Aorta (tissue), 5 donors: Measurements from ENCODE around the gene PRKCE. TPM values are rescaled to one million over a fixed set of nuclear protein-coding genes. Genes with fewer than 3 reads are reported as not detected.
A peak's percentile ranks its signal among the peaks of the same experiment; 100 is the strongest.

Experiments used
- ATAC-seq: fragments of 200-7000 bp; cut with Tn5 transposase; one replicate; pipeline ENCODE4 v1.9.1; 2022; ENCODE audit warnings: moderate library complexity; ENCODE audit not compliant: low FRiP score
- DNase-seq, 2 donors: peaks; one replicate each; pipeline ENCODE4 v3.0.0-alpha.2; 2020
- H3K27ac ChIP-seq, 2 donors: one replicate each; pipeline ENCODE4 v1.5.1; 2013; ENCODE audit warnings: low read length in 2 of 2, mild to moderate bottlenecking in 2 of 2, moderate library complexity in 2 of 2, control low read depth in 1 of 2, inconsistent platforms in 1 of 2, low read depth in 1 of 2
- H3K27me3 ChIP-seq, 2 donors: one replicate each; pipeline ENCODE4 v1.6.1; 2013; ENCODE audit warnings: control low read depth in 1 of 2, low read length in 1 of 2, mild to moderate bottlenecking in 1 of 2, moderate library complexity in 1 of 2; ENCODE audit not compliant: insufficient read depth in 2 of 2, control insufficient read depth in 1 of 2
- H3K36me3 ChIP-seq, 2 donors: one replicate each; pipeline ENCODE4 v1.6.1; 2013; ENCODE audit warnings: control low read depth in 1 of 2, low read length in 1 of 2, mild to moderate bottlenecking in 1 of 2; ENCODE audit not compliant: insufficient read depth in 2 of 2, control insufficient read depth in 1 of 2
- H3K4me1 ChIP-seq, 2 donors: one replicate each; pipeline ENCODE4 v1.6.1; 2013; ENCODE audit warnings: low read length in 2 of 2, control low read depth in 1 of 2, mild to moderate bottlenecking in 1 of 2, moderate library complexity in 1 of 2; ENCODE audit not compliant: insufficient read depth in 2 of 2, control insufficient read depth in 1 of 2
- H3K4me3 ChIP-seq, 2 donors: one replicate each; pipeline ENCODE4 v1.5.1; 2013; ENCODE audit warnings: low read length in 2 of 2, control low read depth in 1 of 2, mild to moderate bottlenecking in 1 of 2
- H3K9me3 ChIP-seq: one replicate; pipeline ENCODE4 v1.6.1; 2013; ENCODE audit warnings: mild to moderate bottlenecking, low read length; ENCODE audit not compliant: control insufficient read depth
- WGBS, 2 donors: extraction: QIAGEN DNeasy Blood & Tissue Kit; methylation state at CpG; one replicate each; pipeline ENCODE4 v1.1.7; 2013; 5-methylcytosine and 5-hydroxymethylcytosine counted together
- intact Hi-C, 2 donors: fragments of 100-400 bp; cut with DNase I; formaldehyde crosslinking; loops; one replicate each; pipeline versions ENCODE4 v1.14.2 to v1.15.0; 2022
- polyA plus RNA-seq, 2 donors: library from polyadenylated mRNA; stranded (reverse); fragments of 200-250 nt; gene quantifications; one replicate each; pipeline ENCODE4 v1.2.3, GENCODE V29; 2013
- total RNA-seq, 2 donors: library from RNA; stranded (reverse); fragmentation: NEBNext Ultra II Directional; extraction: Animal tissue kit (Norgen Biotek cat#: 25700); gene quantifications; one replicate each; pipeline ENCODE4 v1.2.1, GENCODE V29; 2021
- donor health status: healthy with polysubstance abuse.
- donor health status: Bipolar disorder and iron deficiency.
- donor health status: DM: no; HTN: no; CAD: no.
- donor health status: DM: no; HTN: no; CAD: no.
- donor health status: DM: yes; HTN: yes; CAD: no.

Gene PRKCE
- total and polyA plus RNA-seq, 4 donors = 1.5 to 23.8 (median 11.2) TPM

- H3K27ac ChIP-seq = no peak overlapping the region
- DNase-seq = no peak
- intact Hi-C loops = no loop called here
- H3K27me3 ChIP-seq = no peaks in the 10 kb centered on the region
- H3K9me3 ChIP-seq = no peaks in the 10 kb centered on the region
- H3K4me1 ChIP-seq = no peaks in the 10 kb centered on the region
- ATAC-seq = no peak
- WGBS, 2 donors = 50 to 58% methylated on average over 9 of the region's 9 CpGs
- H3K36me3 ChIP-seq = no peaks in the 10 kb centered on the region
- H3K4me3 ChIP-seq = no peak overlapping the region
These were observed 422.1 kb downstream of the PRKCE start for GRCh38 chr2:46073540-46074046.

- DNase-seq (no peak), ATAC-seq (no peak)
- Histone ChIP-seq H3K36me3 (no peaks in the 10 kb centered on the region), H3K4me1 (no peaks in the 10 kb centered on the region), H3K4me3 (no peak overlapping the region), H3K27ac (no peak overlapping the region), H3K9me3 (no peaks in the 10 kb centered on the region), H3K27me3 (no peaks in the 10 kb centered on the region)
- intact Hi-C loops = no loop called here
- 87 to 90% methylated on average over 4 of the region's 4 CpGs for WGBS, 2 donors
These were observed 423.0 kb downstream of the PRKCE start for GRCh38 chr2:46074501-46074900.

GRCh38 chr2:46075848-46076247 lies 424.4 kb downstream of the PRKCE start:
- DNase-seq (no peak), ATAC-seq (no peak)
- no peak overlapping the region for H3K4me3 ChIP-seq
- 94 to 95% methylated on average over 5 of the region's 5 CpGs for WGBS, 2 donors
- H3K36me3 ChIP-seq = no peaks in the 10 kb centered on the region
- H3K27me3 ChIP-seq = no peaks in the 10 kb centered on the region
- H3K9me3 ChIP-seq = no peaks in the 10 kb centered on the region
- intact Hi-C loops = no loop called here
- no peaks in the 10 kb centered on the region for H3K4me1 ChIP-seq
- H3K27ac ChIP-seq = no peak overlapping the region

- intact Hi-C loops = no loop called here
- no peak for ATAC-seq
- no peak overlapping the region for H3K27ac ChIP-seq
These were observed 424.8 kb downstream of the PRKCE start for GRCh38 chr2:46076251-46076650.

GRCh38 chr2:46076875-46077274 lies 425.4 kb downstream of the PRKCE start:
- Histone ChIP-seq H3K4me3 (no peak overlapping the region), H3K36me3 (no peaks in the 10 kb centered on the region), H3K4me1 (no peaks in the 10 kb centered on the region), H3K9me3 (no peaks in the 10 kb centered on the region), H3K27ac (no peak overlapping the region), H3K27me3 (no peaks in the 10 kb centered on the region)
- WGBS, 2 donors = 94% methylated on average over 7 of the region's 7 CpGs
- ATAC-seq (no peak), DNase-seq (no peak)
- intact Hi-C loops = no loop called here

More at GRCh38 chr2:46076251-46076650, 424.8 kb downstream of the PRKCE start:
- no peaks in the 10 kb centered on the region for H3K4me1 ChIP-seq
- H3K4me3 ChIP-seq = no peak overlapping the region
- no peaks in the 10 kb centered on the region for H3K36me3 ChIP-seq
- no peaks in the 10 kb centered on the region for H3K27me3 ChIP-seq
- no peak for DNase-seq
- WGBS, 2 donors = 95% methylated on average over 4 of the region's 4 CpGs
- H3K9me3 ChIP-seq = no peaks in the 10 kb centered on the region

- DNase-seq (no peak), ATAC-seq (no peak)
- no peaks in the 10 kb centered on the region for H3K9me3 ChIP-seq
- no peaks in the 10 kb centered on the region for H3K27me3 ChIP-seq
- intact Hi-C loops = no loop called here
- H3K4me3 ChIP-seq = no peak overlapping the region
- H3K27ac ChIP-seq = no peak overlapping the region
- no peaks in the 10 kb centered on the region for H3K36me3 ChIP-seq
- H3K4me1 ChIP-seq = no peaks in the 10 kb centered on the region
These were observed 426.1 kb downstream of the PRKCE start for GRCh38 chr2:46077522-46078107.

- Histone ChIP-seq H3K27ac (no peak overlapping the region), H3K4me1 (no peaks in the 10 kb centered on the region), H3K4me3 (no peak overlapping the region), H3K9me3 (no peaks in the 10 kb centered on the region), H3K27me3 (no peaks in the 10 kb centered on the region), H3K36me3 (no peaks in the 10 kb centered on the region)
- DNase-seq (no peak), ATAC-seq (no peak)
- 94 to 96% methylated on average over 4 of the region's 4 CpGs for WGBS, 2 donors
- intact Hi-C loops = no loop called here
These were observed 428.6 kb downstream of the PRKCE start for GRCh38 chr2:46079985-46080560.

- ATAC-seq (no peak), DNase-seq (peak in 1 of 2 donors; percentile 67)
- Histone ChIP-seq H3K4me3 (no peak overlapping the region), H3K4me1 (no peaks in the 10 kb centered on the region), H3K9me3 (no peaks in the 10 kb centered on the region), H3K27ac (peak overlapping the region in 1 of 2 donors; percentile 22), H3K27me3 (no peaks in the 10 kb centered on the region), H3K36me3 (peaks cover 4% of the 10 kb centered on the region in 2 donors)
- intact Hi-C loops = no loop called here
- WGBS, 2 donors = 83 to 95% methylated on average over 14 of the region's 14 CpGs
These were observed 431.3 kb downstream of the PRKCE start for GRCh38 chr2:46082531-46083485.
